ENCODE results near the gene GRIK4. TPM values are rescaled to one million over a fixed set of nuclear protein-coding genes. Genes with fewer than 3 reads are reported as not detected.

GRIK4 gene
- total RNA-seq, 1 experiment from 2014 or later = not detected

DNA sequence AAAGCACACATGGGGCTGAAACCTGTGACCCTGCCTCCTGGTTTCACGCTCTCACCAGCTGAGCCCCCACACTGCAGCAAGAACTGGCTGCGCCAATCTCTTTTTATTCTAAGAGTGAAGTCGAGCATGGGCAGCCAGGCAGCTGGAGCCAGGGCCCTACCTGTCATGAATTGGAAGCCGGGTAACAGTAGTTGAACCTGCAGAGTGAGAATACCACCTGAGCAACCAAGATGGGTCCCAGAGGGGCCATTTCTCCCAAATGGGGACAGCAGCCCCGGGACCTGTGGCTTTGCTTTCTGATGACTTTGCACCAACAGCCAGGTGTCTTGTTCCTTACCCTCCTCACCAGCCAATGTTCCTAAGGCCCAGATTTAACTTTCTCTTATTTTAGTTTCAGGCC lies 178.9 kb downstream of the GRIK4 start:
- TF ChIP-seq CTCF (IDR thresholded peaks at IDR 0.05; ENCODE audit: unreplicated experiment) = no peak
- peaks cover 65% of the 10 kb centered on the region for H3K27me3 Mint-ChIP-seq (ENCODE audit: insufficient read depth, unreplicated experiment)
- POLR2A ChIA-PET = interaction anchor here (0.5 kb wide), 1 partner anchor 52 kb away, joined by 3 read pairs; no protein-coding TSS in a partner anchor
- no TSS peak for BruUV-seq (replicated peaks)
- H3K4me1 Mint-ChIP-seq (ENCODE audit: insufficient read depth, unreplicated experiment) = no peaks in the 10 kb centered on the region
- H3K9me3 Mint-ChIP-seq (ENCODE audit: unreplicated experiment) = no peaks in the 10 kb centered on the region
- H3K36me3 Mint-ChIP-seq (ENCODE audit: insufficient read depth, unreplicated experiment) = no peaks in the 10 kb centered on the region
- intact Hi-C loops (cut with micrococcal nuclease) = no loop called here
- H3K4me3 Mint-ChIP-seq (ENCODE audit: unreplicated experiment) = no peak overlapping the region
- CTCF ChIA-PET = interaction anchor here (1.3 kb wide), 1 partner anchor 180 kb away, joined by 4 read pairs; no protein-coding TSS in a partner anchor
- no peak overlapping the region for H3K27ac Mint-ChIP-seq (ENCODE audit: low read depth, unreplicated experiment)
- DNase-seq (ENCODE audit: unreplicated experiment) = no peak

DNA sequence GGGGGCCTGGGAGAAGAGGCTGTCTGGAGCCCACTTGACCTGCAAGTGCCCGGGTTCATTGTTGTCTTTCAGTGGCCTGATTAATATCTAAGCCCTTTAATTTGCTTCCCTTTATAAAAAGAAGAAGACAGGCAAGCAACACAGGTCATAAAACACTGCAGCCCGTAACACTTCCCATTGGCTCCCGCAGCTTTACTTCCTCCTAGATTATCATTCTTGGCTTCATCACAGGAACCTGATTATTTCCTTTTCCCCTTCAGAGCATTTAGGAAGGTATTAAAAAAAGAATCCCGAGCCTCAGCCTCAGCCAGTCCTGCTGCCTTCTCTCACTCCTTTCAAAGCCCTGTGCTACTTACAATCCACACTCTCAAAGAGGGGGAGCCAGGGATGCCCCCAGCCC lies 183.2 kb downstream of the GRIK4 start:
- intact Hi-C loops (cut with micrococcal nuclease) = no loop called here
- H3K36me3 Mint-ChIP-seq (ENCODE audit: insufficient read depth, unreplicated experiment) = no peaks in the 10 kb centered on the region
- CTCF ChIA-PET = interaction anchor here (1.8 kb wide), 1 partner anchor 10 kb away, joined by 12 read pairs; no protein-coding TSS in a partner anchor
- POLR2A ChIA-PET = no interaction called here
- no peak for TF ChIP-seq CTCF (IDR thresholded peaks at IDR 0.05; ENCODE audit: unreplicated experiment)
- no peaks in the 10 kb centered on the region for H3K4me1 Mint-ChIP-seq (ENCODE audit: insufficient read depth, unreplicated experiment)
- H3K4me3 Mint-ChIP-seq (ENCODE audit: unreplicated experiment) = no peak overlapping the region
- no peak overlapping the region for H3K27ac Mint-ChIP-seq (ENCODE audit: low read depth, unreplicated experiment)
- H3K9me3 Mint-ChIP-seq (ENCODE audit: unreplicated experiment) = no peaks in the 10 kb centered on the region
- peaks cover 42% of the 10 kb centered on the region for H3K27me3 Mint-ChIP-seq (ENCODE audit: insufficient read depth, unreplicated experiment)
- no TSS peak for BruUV-seq (replicated peaks)
- no peak for DNase-seq (ENCODE audit: unreplicated experiment)

DNA sequence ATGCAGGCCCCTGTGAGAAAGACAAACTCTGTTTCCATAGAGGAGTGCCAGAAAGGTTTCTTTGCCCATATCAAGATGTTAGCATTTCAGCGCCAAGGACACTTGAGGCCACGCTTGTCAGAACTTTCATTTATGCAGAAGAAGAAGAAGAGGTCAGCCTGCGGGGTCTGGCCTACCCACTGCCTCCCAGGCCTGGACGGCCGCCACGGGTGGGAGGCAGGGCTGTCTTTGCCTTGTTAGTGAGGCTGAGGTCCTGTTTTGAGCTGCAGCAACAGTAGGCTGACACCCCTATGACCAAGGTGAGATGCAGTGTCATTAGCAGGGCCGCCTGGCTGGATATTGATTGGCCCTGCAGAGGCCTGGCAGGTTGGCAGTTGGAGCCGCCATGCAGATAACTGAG lies 183.9 kb downstream of the GRIK4 start:
- no TSS peak for BruUV-seq (replicated peaks)
- ChIA-PET CTCF (interaction anchor here (0.5 to 1.8 kb wide), 2 partner anchors 10 to 325 kb away, joined by 3 to 12 read pairs; no protein-coding TSS in a partner anchor), POLR2A (no interaction called here)
- Mint-ChIP-seq H3K36me3 (ENCODE audit: insufficient read depth, unreplicated experiment) (no peaks in the 10 kb centered on the region), H3K27me3 (ENCODE audit: insufficient read depth, unreplicated experiment) (peaks cover 41% of the 10 kb centered on the region), H3K27ac (ENCODE audit: low read depth, unreplicated experiment) (no peak overlapping the region), H3K4me3 (ENCODE audit: unreplicated experiment) (no peak overlapping the region), H3K4me1 (ENCODE audit: insufficient read depth, unreplicated experiment) (no peaks in the 10 kb centered on the region), H3K9me3 (ENCODE audit: unreplicated experiment) (no peaks in the 10 kb centered on the region)
- DNase-seq (ENCODE audit: unreplicated experiment) = no peak
- intact Hi-C loops (cut with micrococcal nuclease) = no loop called here
- no peak for TF ChIP-seq CTCF (IDR thresholded peaks at IDR 0.05; ENCODE audit: unreplicated experiment)

DNA sequence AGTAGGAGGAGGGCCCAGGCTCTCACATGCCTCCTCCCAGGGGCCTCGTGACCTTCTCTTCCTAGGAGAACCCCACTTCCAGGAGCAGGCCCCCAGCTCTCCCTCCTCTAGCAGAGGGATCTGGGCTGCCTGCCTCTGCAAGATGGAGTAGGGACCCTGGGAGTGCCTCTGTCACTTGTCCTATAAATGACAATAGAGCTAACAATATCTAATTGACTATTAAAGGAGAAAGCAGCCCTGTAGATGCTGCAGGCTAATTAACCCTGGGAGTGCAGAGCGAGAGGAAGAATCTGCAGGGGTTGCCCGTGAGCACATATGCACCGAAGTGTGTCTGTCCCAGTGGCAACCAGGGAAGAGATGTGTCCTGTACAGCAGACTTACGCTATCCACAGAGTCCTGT lies 184.4 kb downstream of the GRIK4 start:
- Mint-ChIP-seq H3K27ac (ENCODE audit: low read depth, unreplicated experiment) (no peak overlapping the region), H3K4me1 (ENCODE audit: insufficient read depth, unreplicated experiment) (no peaks in the 10 kb centered on the region), H3K9me3 (ENCODE audit: unreplicated experiment) (no peaks in the 10 kb centered on the region), H3K27me3 (ENCODE audit: insufficient read depth, unreplicated experiment) (peaks cover 39% of the 10 kb centered on the region), H3K4me3 (ENCODE audit: unreplicated experiment) (no peak overlapping the region), H3K36me3 (ENCODE audit: insufficient read depth, unreplicated experiment) (no peaks in the 10 kb centered on the region)
- no peak for DNase-seq (ENCODE audit: unreplicated experiment)
- ChIA-PET POLR2A (no interaction called here), CTCF (interaction anchor here (0.5 to 3.7 kb wide), 6 partner anchors 11 to 1796 kb away, joined by 3 to 25 read pairs (median 4); no protein-coding TSS in a partner anchor)
- TF ChIP-seq CTCF (IDR thresholded peaks at IDR 0.05; ENCODE audit: unreplicated experiment) = no peak
- no TSS peak for BruUV-seq (replicated peaks)
- intact Hi-C loops (cut with micrococcal nuclease) = no loop called here

All from MCF 10A (cell line).